Lower leg skin (tissue), 3 donors: Measurements from ENCODE around the gene CSRP1.

ENCODE experiments used
- CTCF ChIP-seq, 3 donors: fragments of 450-650 bp; IDR thresholded peaks; one replicate each; pipeline ENCODE4 v1.5.1; 2016; ENCODE audit warnings: antibody characterized with exemption in 3 of 3, mild to moderate bottlenecking in 3 of 3, moderate library complexity in 2 of 3
- POLR2A ChIP-seq, 2 donors: fragments of 450-650 bp; IDR thresholded peaks; one replicate each; pipeline ENCODE4 v1.6.1; 2016 to 2017; ENCODE audit warnings: antibody characterized with exemption in 2 of 2, mild to moderate bottlenecking in 1 of 2, moderate library complexity in 1 of 2

GRCh38 chr1:201504799-201505502 is 2.0 kb downstream of the CSRP1 start:
- TF ChIP-seq POLR2A (IDR thresholded peaks at IDR 0.05): no peak
- TF ChIP-seq CTCF (IDR thresholded peaks at IDR 0.05): no peak
